Stimulated activated CD4-positive, alpha-beta T cell treated with anti-CD3 and anti-CD28 coated beads, Interleukin-15, amount 100 ng/mL, for 1 hour (primary cell): ENCODE results near the gene SSMEM1.
"Not testable (repeated sequence)": the region's sequence is repeated elsewhere in the genome, so short reads cannot be mapped to it uniquely, and the experiment has no call there.

Experiments used
- DNase-seq, 2 donors: peaks; one replicate each; pipeline ENCODE4 v3.0.0-alpha.2; 2020; ENCODE audit warnings: low read depth in 1 of 2, low spot score in 1 of 2

SSMEM1 gene

DNA sequence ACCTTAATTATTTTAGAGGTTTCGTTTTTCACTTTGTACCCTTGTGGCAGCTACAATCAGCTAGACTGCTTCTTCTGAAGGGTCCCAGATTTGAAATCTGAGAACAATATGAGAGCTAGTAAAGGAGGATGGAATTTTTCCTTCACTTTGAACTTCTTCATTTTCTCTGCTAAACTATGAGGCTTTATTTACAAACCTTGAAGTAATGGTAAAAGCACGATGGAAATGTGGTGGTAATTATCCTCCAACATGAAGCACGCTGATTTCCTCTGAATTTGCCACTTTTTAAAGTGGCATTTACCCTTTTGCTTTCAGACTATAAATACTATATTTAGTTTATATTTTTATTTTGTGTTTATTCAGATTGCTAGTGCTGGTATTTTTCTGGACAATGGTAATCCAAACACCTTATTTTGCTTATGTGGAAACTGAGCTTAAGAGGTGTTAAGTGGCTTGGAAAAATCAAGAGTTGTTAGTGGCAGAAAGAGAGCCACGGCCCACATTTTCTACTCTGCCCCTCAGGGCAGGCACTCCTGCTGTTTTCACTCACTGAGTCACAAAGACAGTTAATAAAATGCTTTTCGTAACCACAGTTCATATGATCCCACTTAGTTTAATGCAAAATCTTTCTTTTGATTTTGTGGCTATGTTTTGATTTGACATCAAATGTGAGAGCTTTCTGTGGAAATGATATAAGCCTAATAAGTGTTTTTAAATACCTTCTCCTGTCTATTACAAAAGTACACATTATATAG lies 2.7 kb downstream of the SSMEM1 start:
- no peak for DNase-seq

DNA sequence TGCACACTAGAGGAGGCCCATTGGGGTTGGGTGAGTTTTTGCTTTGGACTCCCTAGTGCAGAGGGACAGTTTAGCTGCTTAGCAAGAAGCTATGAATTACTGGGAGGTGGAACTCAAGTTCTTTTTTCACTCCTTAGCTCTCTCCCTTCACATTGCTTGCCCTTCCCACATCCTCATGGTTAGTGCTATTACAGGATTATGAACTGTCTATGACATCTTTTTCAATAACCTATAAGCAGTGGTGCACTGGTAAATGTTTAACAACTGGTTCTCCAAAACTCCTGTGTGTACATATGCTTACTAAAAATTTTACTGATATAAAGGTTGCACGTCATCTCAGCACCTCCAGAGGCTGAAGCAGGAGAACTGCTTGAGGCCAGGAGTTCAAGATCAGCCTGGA lies 6.2 kb downstream of the SSMEM1 start:
- DNase-seq, result no peak

- DNase-seq, result no peak
Measured at GRCh38 chr7:130216025-130216424, 8.4 kb downstream of the SSMEM1 start.

DNA sequence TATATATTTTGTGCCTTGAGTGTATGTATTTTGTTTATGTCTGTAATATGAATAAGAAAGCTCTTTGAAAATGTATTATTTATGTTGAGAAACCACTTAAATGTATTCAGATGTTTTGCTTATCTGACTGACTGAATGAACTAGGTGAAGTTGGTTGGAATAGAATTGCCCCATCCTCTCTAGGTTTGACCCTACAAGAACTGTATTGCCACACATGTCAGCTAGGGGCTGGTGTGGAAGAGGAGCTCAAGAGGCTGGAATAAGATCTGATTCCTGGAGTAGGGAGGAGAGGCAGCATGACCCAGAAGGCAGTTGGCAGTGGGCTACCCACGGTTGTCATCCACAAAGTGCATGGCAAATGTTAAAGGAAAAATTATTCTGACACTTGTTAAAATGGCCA lies 9.1 kb downstream of the SSMEM1 start:
- no peak for DNase-seq

DNA sequence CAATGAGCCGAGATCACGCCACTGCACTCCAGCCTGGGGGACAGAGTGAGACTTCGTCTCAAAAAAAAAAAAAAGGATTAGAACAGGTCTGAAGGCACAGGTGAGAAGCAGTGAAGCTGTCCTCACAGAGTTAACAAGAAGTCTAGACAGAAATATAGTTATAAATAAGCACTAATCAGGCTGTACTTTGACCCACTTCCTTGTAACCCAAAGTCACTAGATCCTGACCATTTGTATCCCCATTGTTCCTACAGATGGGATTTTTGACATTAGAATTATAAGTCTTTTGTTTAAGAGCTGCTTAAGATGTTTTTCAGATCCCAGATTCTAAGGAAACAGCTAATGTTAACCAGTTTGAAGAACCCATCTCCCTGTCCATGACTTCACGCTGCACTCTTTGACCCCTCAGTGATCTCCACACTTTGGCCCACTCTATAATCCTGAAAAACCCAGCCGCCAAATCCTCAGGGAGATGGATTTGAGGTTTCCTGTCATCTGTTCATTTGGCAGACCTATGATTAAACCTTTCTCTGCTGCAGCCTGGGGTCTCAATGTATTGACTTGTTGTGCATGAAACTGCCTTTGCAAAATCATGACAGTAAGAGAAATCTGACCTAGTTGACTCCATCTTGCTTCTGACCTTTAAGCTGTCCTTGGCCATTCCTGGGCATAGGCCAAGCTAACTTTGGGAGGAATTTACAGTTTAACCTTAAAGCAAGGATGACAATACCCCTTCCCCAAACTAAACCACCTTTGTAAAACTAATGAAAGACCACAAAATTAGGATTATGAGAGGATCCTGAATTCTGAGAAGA lies 11.4 kb downstream of the SSMEM1 start:
- no peak for DNase-seq

DNA sequence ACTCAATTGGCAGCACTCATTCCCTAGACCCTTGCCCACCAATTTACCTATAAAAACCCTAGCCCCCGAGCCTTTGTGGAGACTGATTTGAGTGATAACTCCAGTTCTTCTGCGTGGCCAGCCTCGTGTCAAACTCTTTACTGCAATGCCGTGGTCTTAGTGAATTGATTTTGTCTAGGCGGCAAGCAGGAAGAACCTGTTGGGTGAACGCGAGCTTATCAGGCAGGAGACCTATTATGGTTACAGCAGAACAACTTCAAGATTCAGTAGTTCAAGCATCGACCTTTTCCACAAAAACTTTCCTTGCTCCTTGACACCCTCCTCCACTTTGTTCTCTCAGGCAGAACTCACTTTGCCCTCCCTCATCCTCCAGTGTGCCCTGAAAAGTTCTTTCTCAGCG lies 12.2 kb downstream of the SSMEM1 start:
- no peak for DNase-seq

DNA sequence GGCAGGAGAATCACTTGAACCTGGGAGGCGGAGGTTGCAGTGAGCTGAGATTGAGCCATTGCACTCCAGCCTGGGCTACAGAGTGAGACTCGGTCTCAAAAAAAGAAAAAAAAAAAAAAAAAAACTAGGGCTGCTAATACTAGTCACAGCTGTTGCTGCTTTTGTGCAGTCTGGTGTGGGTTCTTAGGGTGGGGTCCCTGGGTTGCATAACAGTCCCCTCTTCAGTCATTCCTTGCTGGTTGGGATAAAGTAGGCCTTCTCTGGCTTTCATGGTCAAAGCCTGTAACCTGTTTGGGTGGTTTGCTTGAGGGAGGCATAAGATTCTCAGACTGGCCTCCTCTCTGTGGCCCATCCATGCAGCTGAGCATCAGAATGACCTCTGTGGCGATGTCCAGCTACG lies 14.1 kb downstream of the SSMEM1 start:
- DNase-seq, result no peak

DNA sequence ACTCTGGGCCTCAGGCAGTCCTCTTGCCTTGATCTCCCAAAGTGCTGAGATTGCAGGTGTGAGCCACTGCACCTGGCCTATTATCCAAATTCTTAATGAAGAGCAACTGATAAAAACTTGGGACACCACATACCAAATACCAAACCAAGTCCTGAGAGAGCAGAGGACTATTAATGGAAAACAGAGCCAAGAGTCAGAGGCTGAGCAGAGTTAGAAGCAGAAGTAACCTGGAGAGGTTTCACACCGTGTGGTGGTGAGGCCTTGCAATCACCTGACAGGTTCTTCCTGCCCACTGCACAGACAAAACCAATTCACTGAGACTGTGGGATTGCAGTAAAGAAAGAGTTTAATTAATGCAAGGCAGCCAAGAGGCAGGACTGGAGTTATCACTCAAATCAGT lies 16.0 kb downstream of the SSMEM1 start:
- DNase-seq, result no peak

GRCh38 chr7:130224210-130224609 lies 16.6 kb downstream of the SSMEM1 start:
- no peak for DNase-seq

DNA sequence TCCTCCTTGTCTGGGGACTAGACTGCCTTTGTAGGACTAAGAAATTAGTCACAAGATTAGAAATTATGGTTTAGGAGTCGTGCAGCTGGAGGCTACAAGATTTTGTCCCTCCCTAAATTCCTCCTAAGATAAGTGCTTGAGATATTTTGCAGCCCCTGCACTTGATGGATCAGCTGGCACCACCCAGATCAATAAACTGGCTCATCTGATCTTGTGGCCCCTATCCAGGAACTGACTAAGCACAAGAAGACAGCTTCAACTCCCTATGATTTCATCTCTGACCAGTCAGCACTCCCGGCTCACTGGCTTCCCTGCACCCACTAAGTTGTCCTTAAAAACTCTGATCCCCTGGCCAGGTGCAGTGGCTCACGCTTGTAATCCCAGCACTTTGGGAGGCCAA lies 17.3 kb downstream of the SSMEM1 start:
- not testable (repeated sequence) for DNase-seq

DNA sequence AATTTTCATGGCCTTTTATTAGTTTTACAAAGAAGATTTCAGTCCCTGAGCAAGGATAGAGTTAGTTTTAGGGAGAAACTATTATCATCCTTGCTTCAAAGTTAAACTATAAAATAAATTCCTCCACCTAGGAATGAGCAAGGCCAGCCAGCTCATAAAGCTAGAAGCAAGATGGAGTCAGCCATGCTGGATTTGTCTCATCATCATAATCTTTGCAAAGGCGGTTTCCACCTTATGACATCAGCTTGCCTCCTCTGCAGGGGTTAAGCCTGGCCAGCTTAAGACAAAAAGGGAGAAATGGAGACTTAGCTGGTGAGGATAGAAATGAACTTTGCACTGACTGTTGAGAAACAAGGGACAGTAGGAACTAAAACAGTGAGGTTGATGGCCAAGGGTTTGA lies 18.7 kb downstream of the SSMEM1 start:
- no peak for DNase-seq

DNA sequence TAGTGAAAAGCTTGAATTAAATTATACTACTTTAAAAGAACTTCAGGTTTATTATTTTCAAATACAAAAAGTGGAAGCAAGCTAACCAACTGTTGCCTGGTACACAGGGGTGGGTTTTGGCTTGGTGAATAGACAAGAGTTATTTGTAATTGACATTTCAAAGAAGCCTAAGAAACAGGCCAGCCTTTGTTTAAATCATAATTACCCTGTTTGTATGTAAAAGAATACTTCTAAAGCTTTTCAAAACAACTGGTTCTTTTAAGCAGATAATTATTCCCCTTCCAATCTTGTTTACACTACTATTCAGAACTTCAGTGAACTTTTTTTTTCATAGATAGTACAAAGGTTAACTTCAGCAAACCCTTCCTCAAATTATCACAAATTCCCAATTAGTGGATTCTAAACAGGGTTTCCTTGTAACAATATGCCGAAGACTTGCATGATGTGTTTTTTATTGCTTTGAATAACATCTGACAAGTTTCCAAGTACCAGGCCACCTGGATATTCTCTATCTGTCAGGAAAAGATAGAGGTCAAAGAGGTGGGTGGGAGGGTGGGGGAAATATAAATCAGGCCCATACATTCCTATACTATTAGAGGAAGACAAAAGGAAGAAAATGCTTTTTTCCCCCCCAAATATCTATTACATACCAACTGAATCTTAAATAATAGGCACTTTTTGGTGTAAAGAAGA lies 20.4 kb downstream of the SSMEM1 start:
- no peak for DNase-seq

DNA sequence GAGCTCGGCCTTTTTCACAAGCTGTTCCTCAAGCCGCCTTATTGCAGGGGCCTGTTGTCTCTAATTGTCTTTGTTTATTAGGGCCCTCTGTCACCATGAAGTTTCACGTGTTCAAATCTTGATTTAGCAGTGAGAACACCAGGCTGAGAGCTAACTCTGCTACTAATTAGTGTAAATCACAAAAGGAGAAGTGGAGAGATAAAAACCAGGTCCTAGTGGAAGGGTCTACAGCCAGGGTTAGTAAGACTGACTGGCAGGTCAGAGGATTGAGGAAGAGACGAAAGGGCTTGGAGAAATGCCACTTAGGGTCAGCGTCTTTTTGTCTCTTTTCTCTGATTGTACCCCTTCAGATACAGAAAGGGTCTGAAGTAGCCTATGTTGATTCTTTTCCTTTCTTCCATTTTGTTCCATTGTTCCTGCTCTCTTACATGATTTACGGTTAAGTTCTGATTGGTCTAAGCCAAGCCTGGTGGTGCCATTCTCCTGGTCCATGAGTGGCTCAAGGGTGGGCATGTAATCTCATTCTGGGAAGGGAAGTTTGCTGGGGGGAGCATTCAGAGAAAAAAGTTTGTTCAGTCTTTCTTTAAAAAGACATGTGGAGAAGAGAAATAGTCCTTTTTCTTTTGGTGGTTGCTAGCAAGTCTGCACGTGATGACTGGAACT lies 21.3 kb downstream of the SSMEM1 start:
- no peak for DNase-seq

GRCh38 chr7:130229981-130230380 lies 22.3 kb downstream of the SSMEM1 start:
- DNase-seq, result not testable (repeated sequence)

GRCh38 chr7:130231792-130232191 lies 24.1 kb downstream of the SSMEM1 start:
- DNase-seq, result no peak

DNA sequence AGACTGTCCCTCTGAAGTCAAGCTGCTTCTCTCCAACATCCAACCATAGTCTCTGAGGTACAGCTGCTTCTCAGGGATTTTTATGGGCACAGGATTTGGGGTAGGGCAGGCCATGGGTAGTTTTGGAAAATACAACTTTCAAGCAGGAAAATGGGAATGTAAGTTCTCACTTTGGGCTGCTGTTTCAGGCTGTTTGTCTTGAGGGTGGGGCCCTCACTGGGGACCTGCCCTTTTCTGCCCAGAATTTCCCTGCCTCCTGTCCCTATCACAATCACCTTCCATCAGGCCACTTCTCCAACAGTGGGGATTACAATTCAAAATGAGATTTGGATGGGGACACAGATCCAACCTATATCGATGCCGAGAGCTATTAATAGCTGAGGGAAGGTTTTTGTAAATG lies 24.5 kb downstream of the SSMEM1 start:
- DNase-seq, result no peak

- no peak for DNase-seq
Measured at GRCh38 chr7:130234078-130234477, 26.4 kb downstream of the SSMEM1 start.

- not testable (repeated sequence) for DNase-seq
Measured at GRCh38 chr7:130236361-130236760, 28.7 kb downstream of the SSMEM1 start.

GRCh38 chr7:130240240-130240639 lies 32.6 kb downstream of the SSMEM1 start:
- no peak for DNase-seq

- peak; percentile 11 to 49 for DNase-seq
Measured at GRCh38 chr7:130242198-130243014, 34.7 kb downstream of the SSMEM1 start.

- DNase-seq, result not testable (repeated sequence)
Measured at GRCh38 chr7:130243486-130243885, 35.8 kb downstream of the SSMEM1 start.
